SK-N-SH (cell line): Measurements from ENCODE around the gene HAPLN2. TPM values are rescaled to one million over a fixed set of nuclear protein-coding genes. Genes with fewer than 3 reads are reported as not detected.

Experiments used
- CTCF ChIA-PET: fragments of 300-600, 350-600 bp; formaldehyde crosslinking; extraction: SDS; loops from one replicate; lab custom pipeline; 2021; lab: Yijun Ruan, JAX
- POLR2A ChIA-PET: fragments of 350-600 bp; sonication (Branson Sonifier 250); formaldehyde crosslinking; extraction: SDS; loops from one replicate; lab custom pipeline; 2020; ENCODE audit warnings: antibody characterized with exemption, inconsistent platforms; lab: Yijun Ruan, JAX
- DNase-seq: peaks from one replicate; pipeline ENCODE4 v3.0.0; 2012
- H2AFZ ChIP-seq: fragments of 200-600 bp; sonication (generic); 2 replicates; pipeline ENCODE4 v1.8.1; 2016; ENCODE audit warnings: antibody characterized with exemption, mild to moderate bottlenecking, low read depth
- H3F3A ChIP-seq: fragments of 200-600 bp; sonication (generic); replicated peaks from 2 replicates; pipeline ENCODE3; 2016; ENCODE audit warnings: antibody characterized with exemption, mild to moderate bottlenecking; ENCODE audit not compliant: insufficient read depth
- H3K27ac ChIP-seq, 2 experiments: fragments of 200-500 bp in 1 of 2; fragments of 200-600 bp in 1 of 2; sonication (Bioruptor generic) in 1 of 2; sonication (generic), shearing (Covaris generic) in 1 of 2; 2 replicates each; pipeline versions ENCODE4 v1.5.1 to v1.6.1; 2014 to 2016; ENCODE audit warnings: low read depth in 2 of 2, inconsistent platforms in 1 of 2, low read length in 1 of 2, mild to moderate bottlenecking in 1 of 2, mixed read lengths in 1 of 2
- H3K27me3 ChIP-seq: fragments of 200-600 bp; sonication (generic), shearing (Covaris generic); 2 replicates; pipeline ENCODE4 v1.6.1; 2016; ENCODE audit warnings: mixed run types; ENCODE audit not compliant: insufficient read depth
- H3K36me3 ChIP-seq, 2 experiments: fragments of 200-500 bp in 1 of 2; fragments of 200-600 bp in 1 of 2; sonication (Bioruptor generic) in 1 of 2; sonication (generic) in 1 of 2; replicated peaks in 1 of 2; 2 replicates each; pipeline versions ENCODE3 to v1.5.1; 2014 to 2016; ENCODE audit warnings: low read length in 1 of 2, mild to moderate bottlenecking in 1 of 2; ENCODE audit not compliant: insufficient read depth in 2 of 2, control insufficient read depth in 1 of 2
- H3K4me1 ChIP-seq, 2 experiments: fragments of 200-500 bp in 1 of 2; fragments of 200-600 bp in 1 of 2; sonication (Bioruptor generic) in 1 of 2; sonication (generic), shearing (Covaris generic) in 1 of 2; 2 replicates each; pipeline versions ENCODE4 v1.5.1 to v1.6.1; 2014 to 2016; ENCODE audit warnings: low read depth in 1 of 2, low read length in 1 of 2, mixed run types in 1 of 2; ENCODE audit not compliant: insufficient read depth in 2 of 2, control insufficient read depth in 1 of 2
- H3K4me2 ChIP-seq: fragments of 200-600 bp; sonication (generic), shearing (Covaris generic); 2 replicates; pipeline ENCODE4 v1.6.1; 2017; ENCODE audit warnings: mixed run types
- H3K4me3 ChIP-seq, 2 experiments: fragments of 200-500 bp in 1 of 2; fragments of 200-600 bp in 1 of 2; sonication (Bioruptor generic) in 1 of 2; sonication (generic), shearing (Covaris generic) in 1 of 2; 2 replicates each; pipeline versions ENCODE4 v1.5.1 to v1.8.1; 2014 to 2016; ENCODE audit warnings: low read depth in 2 of 2, inconsistent platforms in 1 of 2, low read length in 1 of 2, mild to moderate bottlenecking in 1 of 2, mixed read lengths in 1 of 2, moderate library complexity in 1 of 2
- H3K79me2 ChIP-seq: fragments of 200-600 bp; sonication (generic); 2 replicates; pipeline ENCODE4 v1.8.1; 2017; ENCODE audit warnings: mild to moderate bottlenecking; ENCODE audit not compliant: insufficient read depth
- H3K9ac ChIP-seq: fragments of 200-600 bp; sonication (generic); 2 replicates; pipeline ENCODE4 v1.6.1; 2017; ENCODE audit warnings: mixed run types
- H3K9me2 ChIP-seq: fragments of 200-600 bp; sonication (generic); 2 replicates; pipeline ENCODE4 v1.6.1; 2017; ENCODE audit warnings: mixed run types
- H3K9me3 ChIP-seq: fragments of 200-600 bp; sonication (generic); 2 replicates; pipeline ENCODE4 v1.6.1; 2017; ENCODE audit warnings: mixed run types, mild to moderate bottlenecking, moderate library complexity
- H4K20me1 ChIP-seq: fragments of 200-600 bp; sonication (generic); 2 replicates; pipeline ENCODE4 v1.6.1; 2017; ENCODE audit warnings: mild to moderate bottlenecking, mixed run types; ENCODE audit not compliant: insufficient read depth
- EZH2phosphoT487 ChIP-seq: fragments of 200-600 bp; sonication (generic); IDR thresholded peaks from 2 replicates; pipeline ENCODE4 v1.6.1; 2017; ENCODE audit warnings: low read depth, mixed run types, mild to moderate bottlenecking, antibody characterized with exemption, moderate library complexity, borderline replicate concordance
- FOXJ3 ChIP-seq: sonication (generic); formaldehyde crosslinking; IDR thresholded peaks from 2 replicates; pipeline ENCODE4 v1.5.1; 2020; ENCODE audit warnings: mild to moderate bottlenecking, missing genetic modification reagents
- FOXM1 ChIP-seq: IDR thresholded peaks from 2 replicates; pipeline ENCODE4 v1.4.0; 2012; ENCODE audit warnings: low read depth, mild to moderate bottlenecking
- JUND ChIP-seq: IDR thresholded peaks from 2 replicates; pipeline ENCODE4 v1.4.0; 2012
- MEF2A ChIP-seq: IDR thresholded peaks from 2 replicates; pipeline ENCODE4 v1.4.0; 2012; ENCODE audit warnings: low read depth, borderline replicate concordance
- NFIC ChIP-seq: IDR thresholded peaks from 2 replicates; pipeline ENCODE4 v1.4.0; 2012; ENCODE audit warnings: borderline replicate concordance
- NRF1 ChIP-seq: IDR thresholded peaks from 2 replicates; pipeline ENCODE4 v1.6.1; 2012; ENCODE audit warnings: low read depth, mild to moderate bottlenecking, low read length
- POLR2AphosphoS5 ChIP-seq: IDR thresholded peaks from 2 replicates; pipeline ENCODE4 v1.6.1; 2012; ENCODE audit warnings: low read depth, low read length
- RFX5 ChIP-seq: IDR thresholded peaks from 2 replicates; pipeline ENCODE4 v1.6.1; 2012; ENCODE audit warnings: mild to moderate bottlenecking, improper control_type of control experiment, low read length
- SMC3 ChIP-seq: IDR thresholded peaks from 2 replicates; pipeline ENCODE4 v1.6.1; 2012; ENCODE audit warnings: low read depth, low read length, improper control_type of control experiment
- TCF12 ChIP-seq: IDR thresholded peaks from 2 replicates; pipeline ENCODE4 v1.4.0; 2012
- YY1 ChIP-seq: IDR thresholded peaks from 2 replicates; pipeline ENCODE4 v1.4.0; 2012; ENCODE audit warnings: low read depth, mild to moderate bottlenecking
- WGBS: methylation state at CpG from one replicate; pipeline ENCODE4 v1.1.6; 2017; ENCODE audit warnings: low lambda C conversion rate; 5-methylcytosine and 5-hydroxymethylcytosine counted together
- polyA plus RNA-seq, 3 experiments: library from polyadenylated mRNA; depleted of rRNA; stranded (reverse); fragments of >200 nt; gene quantifications; 2 replicates each; pipeline ENCODE4 v1.2.3, GENCODE V29; 2012
- TF ChIP-seq, protein P1 (sequence below): IDR thresholded peaks from 2 replicates; pipeline ENCODE4 v1.6.1; 2012; ENCODE audit warnings: mild to moderate bottlenecking, low read depth, low read length, moderate library complexity
- TF ChIP-seq, protein P2 (sequence below): IDR thresholded peaks from 2 replicates; pipeline ENCODE4 v1.4.0; 2012; ENCODE audit warnings: low read depth
- TF ChIP-seq, protein P3 (sequence below): fragments of 200-600 bp; sonication (generic); IDR thresholded peaks from 2 replicates; pipeline ENCODE4 v1.6.1; 2017; ENCODE audit warnings: antibody characterized with exemption, mild to moderate bottlenecking, moderate library complexity
- TF ChIP-seq, protein P4 (sequence below): fragments of 150-350 bp; IDR thresholded peaks from 2 replicates; pipeline ENCODE4 v1.6.1; 2017; ENCODE audit warnings: antibody characterized with exemption, low read length, low read depth, borderline replicate concordance
- TF ChIP-seq, protein P5 (sequence below): fragments of 150-350 bp; IDR thresholded peaks from 2 replicates; pipeline ENCODE4 v1.6.1; 2016; ENCODE audit warnings: mild to moderate bottlenecking, low read depth, low read length

The HAPLN2 gene
- polyA plus RNA-seq, 1 of the 3 experiments (the other 2 are of a cell fraction) = 0.20 TPM

DNA sequence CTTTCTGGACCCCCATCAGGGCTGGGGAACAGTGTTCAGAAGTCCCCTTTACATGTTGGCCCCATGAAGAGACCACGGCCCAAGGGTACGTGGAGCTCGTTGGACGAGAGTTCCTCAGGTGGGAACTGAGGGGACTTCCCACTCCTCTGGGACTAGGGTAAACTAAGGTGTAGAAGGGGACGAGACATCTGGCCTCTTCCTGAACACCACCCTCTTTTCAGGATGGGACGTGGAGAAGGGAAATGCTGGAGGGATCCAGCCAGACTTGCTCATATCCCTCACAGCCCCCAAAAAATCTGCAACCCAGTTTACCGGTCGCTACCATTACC lies 25.6 kb upstream of the HAPLN2 start:
- DNase-seq = no peak
- no peaks in the 10 kb centered on the region for H3K9me2 ChIP-seq
- H4K20me1 ChIP-seq = no peaks in the 10 kb centered on the region
- TF ChIP-seq FOXJ3 (CRISPR knock-in tag) (no peak), EZH2phosphoT487 (no peak), JUND (no peak), TCF12 (no peak), NRF1 (no peak), POLR2AphosphoS5 (no peak), MEF2A (no peak), YY1 (no peak), FOXM1 (no peak), NFIC (no peak), RFX5 (no peak), SMC3 (no peak)
- TF ChIP-seq, protein P1, sequence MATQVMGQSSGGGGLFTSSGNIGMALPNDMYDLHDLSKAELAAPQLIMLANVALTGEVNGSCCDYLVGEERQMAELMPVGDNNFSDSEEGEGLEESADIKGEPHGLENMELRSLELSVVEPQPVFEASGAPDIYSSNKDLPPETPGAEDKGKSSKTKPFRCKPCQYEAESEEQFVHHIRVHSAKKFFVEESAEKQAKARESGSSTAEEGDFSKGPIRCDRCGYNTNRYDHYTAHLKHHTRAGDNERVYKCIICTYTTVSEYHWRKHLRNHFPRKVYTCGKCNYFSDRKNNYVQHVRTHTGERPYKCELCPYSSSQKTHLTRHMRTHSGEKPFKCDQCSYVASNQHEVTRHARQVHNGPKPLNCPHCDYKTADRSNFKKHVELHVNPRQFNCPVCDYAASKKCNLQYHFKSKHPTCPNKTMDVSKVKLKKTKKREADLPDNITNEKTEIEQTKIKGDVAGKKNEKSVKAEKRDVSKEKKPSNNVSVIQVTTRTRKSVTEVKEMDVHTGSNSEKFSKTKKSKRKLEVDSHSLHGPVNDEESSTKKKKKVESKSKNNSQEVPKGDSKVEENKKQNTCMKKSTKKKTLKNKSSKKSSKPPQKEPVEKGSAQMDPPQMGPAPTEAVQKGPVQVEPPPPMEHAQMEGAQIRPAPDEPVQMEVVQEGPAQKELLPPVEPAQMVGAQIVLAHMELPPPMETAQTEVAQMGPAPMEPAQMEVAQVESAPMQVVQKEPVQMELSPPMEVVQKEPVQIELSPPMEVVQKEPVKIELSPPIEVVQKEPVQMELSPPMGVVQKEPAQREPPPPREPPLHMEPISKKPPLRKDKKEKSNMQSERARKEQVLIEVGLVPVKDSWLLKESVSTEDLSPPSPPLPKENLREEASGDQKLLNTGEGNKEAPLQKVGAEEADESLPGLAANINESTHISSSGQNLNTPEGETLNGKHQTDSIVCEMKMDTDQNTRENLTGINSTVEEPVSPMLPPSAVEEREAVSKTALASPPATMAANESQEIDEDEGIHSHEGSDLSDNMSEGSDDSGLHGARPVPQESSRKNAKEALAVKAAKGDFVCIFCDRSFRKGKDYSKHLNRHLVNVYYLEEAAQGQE = no peak
- TF ChIP-seq, protein P2, sequence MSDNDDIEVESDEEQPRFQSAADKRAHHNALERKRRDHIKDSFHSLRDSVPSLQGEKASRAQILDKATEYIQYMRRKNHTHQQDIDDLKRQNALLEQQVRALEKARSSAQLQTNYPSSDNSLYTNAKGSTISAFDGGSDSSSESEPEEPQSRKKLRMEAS = no peak
- TF ChIP-seq, protein P3, sequence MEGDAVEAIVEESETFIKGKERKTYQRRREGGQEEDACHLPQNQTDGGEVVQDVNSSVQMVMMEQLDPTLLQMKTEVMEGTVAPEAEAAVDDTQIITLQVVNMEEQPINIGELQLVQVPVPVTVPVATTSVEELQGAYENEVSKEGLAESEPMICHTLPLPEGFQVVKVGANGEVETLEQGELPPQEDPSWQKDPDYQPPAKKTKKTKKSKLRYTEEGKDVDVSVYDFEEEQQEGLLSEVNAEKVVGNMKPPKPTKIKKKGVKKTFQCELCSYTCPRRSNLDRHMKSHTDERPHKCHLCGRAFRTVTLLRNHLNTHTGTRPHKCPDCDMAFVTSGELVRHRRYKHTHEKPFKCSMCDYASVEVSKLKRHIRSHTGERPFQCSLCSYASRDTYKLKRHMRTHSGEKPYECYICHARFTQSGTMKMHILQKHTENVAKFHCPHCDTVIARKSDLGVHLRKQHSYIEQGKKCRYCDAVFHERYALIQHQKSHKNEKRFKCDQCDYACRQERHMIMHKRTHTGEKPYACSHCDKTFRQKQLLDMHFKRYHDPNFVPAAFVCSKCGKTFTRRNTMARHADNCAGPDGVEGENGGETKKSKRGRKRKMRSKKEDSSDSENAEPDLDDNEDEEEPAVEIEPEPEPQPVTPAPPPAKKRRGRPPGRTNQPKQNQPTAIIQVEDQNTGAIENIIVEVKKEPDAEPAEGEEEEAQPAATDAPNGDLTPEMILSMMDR = no peak
- TF ChIP-seq, protein P4, sequence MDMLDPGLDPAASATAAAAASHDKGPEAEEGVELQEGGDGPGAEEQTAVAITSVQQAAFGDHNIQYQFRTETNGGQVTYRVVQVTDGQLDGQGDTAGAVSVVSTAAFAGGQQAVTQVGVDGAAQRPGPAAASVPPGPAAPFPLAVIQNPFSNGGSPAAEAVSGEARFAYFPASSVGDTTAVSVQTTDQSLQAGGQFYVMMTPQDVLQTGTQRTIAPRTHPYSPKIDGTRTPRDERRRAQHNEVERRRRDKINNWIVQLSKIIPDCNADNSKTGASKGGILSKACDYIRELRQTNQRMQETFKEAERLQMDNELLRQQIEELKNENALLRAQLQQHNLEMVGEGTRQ = no peak
- TF ChIP-seq, protein P5, sequence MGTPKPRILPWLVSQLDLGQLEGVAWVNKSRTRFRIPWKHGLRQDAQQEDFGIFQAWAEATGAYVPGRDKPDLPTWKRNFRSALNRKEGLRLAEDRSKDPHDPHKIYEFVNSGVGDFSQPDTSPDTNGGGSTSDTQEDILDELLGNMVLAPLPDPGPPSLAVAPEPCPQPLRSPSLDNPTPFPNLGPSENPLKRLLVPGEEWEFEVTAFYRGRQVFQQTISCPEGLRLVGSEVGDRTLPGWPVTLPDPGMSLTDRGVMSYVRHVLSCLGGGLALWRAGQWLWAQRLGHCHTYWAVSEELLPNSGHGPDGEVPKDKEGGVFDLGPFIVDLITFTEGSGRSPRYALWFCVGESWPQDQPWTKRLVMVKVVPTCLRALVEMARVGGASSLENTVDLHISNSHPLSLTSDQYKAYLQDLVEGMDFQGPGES = no peak
- POLR2A ChIA-PET = no interaction called here
- H3K36me3 ChIP-seq = peaks cover 36 to 60% of the 10 kb centered on the region in 2 experiments
- H3K27ac ChIP-seq = no peak overlapping the region
- 98% methylated on average over 6 of the region's 8 CpGs for WGBS
- H3K9me3 ChIP-seq = no peaks in the 10 kb centered on the region
- H3K4me1 ChIP-seq = peaks cover 0 to 16% of the 10 kb centered on the region in 2 experiments; a peak in 2 of 4 replicates
- CTCF ChIA-PET = interaction anchor here (0.9 to 5.6 kb wide), 10 partner anchors 9 to 208 kb away, joined by 3 to 42 read pairs (median 4); partner anchors contain the start of gene BCAN
- no peak overlapping the region for H3K4me3 ChIP-seq
- no peak overlapping the region for H3K4me2 ChIP-seq
- peaks cover 13% of the 10 kb centered on the region for H3F3A ChIP-seq
- H3K79me2 ChIP-seq = peaks cover 17% of the 10 kb centered on the region
- H2AFZ ChIP-seq = no peak overlapping the region
- no peak overlapping the region for H3K9ac ChIP-seq
- no peaks in the 10 kb centered on the region for H3K27me3 ChIP-seq
